GM23338 (cell line): Measurements from ENCODE around the gene PRR12. TPM values are rescaled to one million over a fixed set of nuclear protein-coding genes. Genes with fewer than 3 reads are reported as not detected.

ENCODE experiments used
- ATAC-seq: fragments of 200-7000 bp; cut with Tn5 transposase; 3 replicates; pipeline ENCODE4 v1.9.1; 2020
- DNase-seq: peaks from one replicate; pipeline ENCODE4 v3.0.0-alpha.2; 2015; ENCODE audit warnings: low spot score
- H2AFZ ChIP-seq: fragments of 200-600 bp; sonication (generic); 2 replicates; pipeline ENCODE4 v1.8.0; 2016; ENCODE audit warnings: antibody characterized with exemption, mild to moderate bottlenecking, moderate library complexity
- H3F3A ChIP-seq: fragments of 200-600 bp; sonication (generic); replicated peaks from 2 replicates; pipeline ENCODE4 v1.8.0; 2017; ENCODE audit warnings: antibody characterized with exemption, mixed run types, low read depth
- H3K27ac ChIP-seq: fragments of 200-600 bp; sonication (generic); 2 replicates; pipeline ENCODE4 v1.6.1; 2016; ENCODE audit warnings: low read depth
- H3K27me3 ChIP-seq: fragments of 200-600 bp; sonication (generic); 2 replicates; pipeline ENCODE4 v1.8.0; 2016; ENCODE audit warnings: mild to moderate bottlenecking, mixed run types, moderate library complexity; ENCODE audit not compliant: insufficient read depth
- H3K36me3 ChIP-seq: fragments of 200-600 bp; sonication (generic); 2 replicates; pipeline ENCODE4 v1.8.0; 2016; ENCODE audit warnings: mild to moderate bottlenecking; ENCODE audit not compliant: insufficient read depth
- H3K4me1 ChIP-seq: fragments of 200-600 bp; sonication (generic); 2 replicates; pipeline ENCODE4 v1.8.0; 2016; ENCODE audit warnings: mild to moderate bottlenecking, moderate library complexity; ENCODE audit not compliant: insufficient read depth
- H3K4me2 ChIP-seq: fragments of 200-600 bp; sonication (generic); 2 replicates; pipeline ENCODE4 v1.7.1; 2017; ENCODE audit warnings: mixed run types
- H3K4me3 ChIP-seq: fragments of 200-600 bp; sonication (generic); 2 replicates; pipeline ENCODE4 v1.6.1; 2016; ENCODE audit warnings: mixed run types
- H3K79me2 ChIP-seq: fragments of 200-600 bp; sonication (generic); replicated peaks from 2 replicates; pipeline ENCODE4 v1.8.0; 2017; ENCODE audit warnings: mild to moderate bottlenecking; ENCODE audit not compliant: insufficient read depth
- H3K9me2 ChIP-seq: fragments of 200-600 bp; sonication (generic); 2 replicates; pipeline ENCODE4 v1.8.0; 2017; ENCODE audit not compliant: insufficient read depth
- H4K20me1 ChIP-seq: fragments of 200-600 bp; sonication (generic); replicated peaks from 2 replicates; pipeline ENCODE4 v1.8.0; 2017; ENCODE audit warnings: mild to moderate bottlenecking; ENCODE audit not compliant: insufficient read depth
- H3K27ac Mint-ChIP-seq: 2 replicates; pipeline ENCODE4 v1.8.0; 2020; ENCODE audit warnings: inconsistent platforms, mild to moderate bottlenecking, moderate library complexity, mixed read lengths
- H3K27me3 Mint-ChIP-seq: 3 replicates; pipeline ENCODE4 v1.8.0; 2022; ENCODE audit warnings: low read depth, mild to moderate bottlenecking, moderate library complexity, mixed read lengths, inconsistent platforms; ENCODE audit not compliant: insufficient read depth, poor library complexity
- H3K36me3 Mint-ChIP-seq: 3 replicates; pipeline ENCODE4 v1.8.0; 2021; ENCODE audit warnings: low read depth, mild to moderate bottlenecking, inconsistent platforms, moderate library complexity, mixed read lengths
- H3K4me1 Mint-ChIP-seq: 3 replicates; pipeline ENCODE4 v1.8.0; 2020; ENCODE audit warnings: mild to moderate bottlenecking, inconsistent platforms, mixed read lengths
- H3K4me3 Mint-ChIP-seq: 3 replicates; pipeline ENCODE4 v1.8.0; 2021; ENCODE audit warnings: moderate library complexity, mild to moderate bottlenecking, inconsistent platforms, mixed read lengths
- H3K9me3 Mint-ChIP-seq: 3 replicates; pipeline ENCODE4 v1.8.0; 2020; ENCODE audit warnings: moderate library complexity, mild to moderate bottlenecking, inconsistent platforms, mixed read lengths
- EZH2 ChIP-seq: fragments of 200-600 bp; sonication (generic); IDR thresholded peaks from one replicate; pipeline ENCODE4 v1.8.0; 2017; ENCODE audit warnings: antibody characterized with exemption, mild to moderate bottlenecking, low read depth; ENCODE audit not compliant: unreplicated experiment
- EZH2phosphoT487 ChIP-seq: fragments of 200-600 bp; sonication (generic); IDR thresholded peaks from one replicate; pipeline ENCODE4 v1.8.1; 2018; ENCODE audit warnings: antibody characterized with exemption; ENCODE audit not compliant: unreplicated experiment
- NANOG ChIP-seq: IDR thresholded peaks from 2 replicates; pipeline ENCODE4 v1.6.1; 2016; ENCODE audit warnings: antibody characterized with exemption, borderline replicate concordance
- POLR2AphosphoS5 ChIP-seq: IDR thresholded peaks from 2 replicates; pipeline ENCODE4 v1.6.1; 2016; ENCODE audit warnings: antibody characterized with exemption, low read depth
- STAT1 ChIP-seq: IDR thresholded peaks from one replicate; pipeline ENCODE4 v1.6.1; 2016; ENCODE audit warnings: antibody characterized with exemption; ENCODE audit not compliant: unreplicated experiment
- ZNF114 ChIP-seq: fragments of 250-450 bp; sonication (Bioruptor Pico); IDR thresholded peaks from 2 replicates; pipeline ENCODE4 v1.5.0; 2020; ENCODE audit warnings: mild to moderate bottlenecking, moderate library complexity
- polyA plus RNA-seq: library from polyadenylated mRNA; unstranded; fragments of >200 nt; fragmentation: Nextera tagmentation; extraction: Ambion mirVana; gene quantifications from 2 replicates; pipeline ENCODE4 v1.2.1, GENCODE V29; 2016
- total RNA-seq: library from RNA; depleted of rRNA; stranded (reverse); fragments of >200 nt; shearing (Covaris generic); gene quantifications from 2 replicates; pipeline ENCODE4 v1.2.3, GENCODE V29; 2014
- TF ChIP-seq, protein P1 (sequence below): fragments of 250-450 bp; sonication (Bioruptor Pico); IDR thresholded peaks from 2 replicates; pipeline ENCODE4 v1.5.0; 2020; ENCODE audit warnings: mild to moderate bottlenecking, moderate library complexity
- TF ChIP-seq, protein P2 (sequence below), 2 experiments: fragments of 200-600 bp in 1 of 2; sonication (generic) in 1 of 2; conservative IDR thresholded peaks; 2 replicates each; pipeline versions ENCODE4 v1.5.1 to v1.6.1; 2016 to 2017; ENCODE audit warnings: antibody characterized with exemption in 2 of 2, low read depth in 2 of 2, mild to moderate bottlenecking in 2 of 2, moderate library complexity in 1 of 2
- TF ChIP-seq, protein P3 (sequence below): IDR thresholded peaks from one replicate; pipeline ENCODE4 v1.6.1; 2018; ENCODE audit warnings: antibody characterized with exemption; ENCODE audit not compliant: unreplicated experiment
- TF ChIP-seq, protein P4 (sequence below): IDR thresholded peaks from 2 replicates; pipeline ENCODE4 v1.6.1; 2016; ENCODE audit warnings: antibody characterized with exemption

The PRR12 gene
- total and polyA plus RNA-seq, 2 experiments from 2014 or later = 8.6 to 41.6 TPM

DNA sequence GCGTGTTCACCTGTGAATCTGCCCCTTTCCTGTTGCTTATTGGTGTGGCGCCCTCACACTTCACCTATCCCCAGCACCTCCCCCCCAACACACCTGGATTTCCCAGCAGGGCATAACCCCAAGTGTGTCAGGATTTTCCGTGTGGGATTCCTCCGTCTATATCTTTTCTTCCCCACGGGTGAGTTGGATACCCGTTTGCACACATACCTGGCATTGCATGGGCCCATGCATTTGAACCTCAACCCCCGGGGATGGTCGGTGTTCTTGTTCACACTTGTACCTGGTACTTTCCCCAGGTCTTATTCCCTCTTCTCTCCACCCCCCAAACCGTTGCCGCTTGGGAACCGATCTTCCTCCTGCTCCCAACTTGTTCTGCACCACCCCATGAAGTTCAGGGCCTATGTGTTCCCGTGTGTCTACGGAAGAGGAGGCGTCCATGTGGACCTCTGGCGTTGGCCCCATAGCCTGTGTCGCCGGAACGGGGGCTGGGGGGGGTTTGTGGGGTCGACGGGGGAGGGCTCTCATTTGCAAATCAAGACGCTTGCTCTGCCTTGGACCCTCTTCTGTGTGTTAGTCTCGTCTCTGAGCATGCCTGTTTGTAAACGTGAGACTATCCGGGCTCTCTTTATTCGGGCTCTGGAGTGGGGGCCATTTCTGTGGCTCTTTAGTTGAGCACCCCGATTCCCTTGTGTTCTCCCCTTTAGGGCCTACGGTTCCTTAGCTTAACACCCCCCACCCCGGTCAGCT lies 1.7 kb downstream of the PRR12 start:
- ATAC-seq (peak; percentile 0; the same call in 1 of the 3 replicates), DNase-seq (peak; percentile 69)
- Histone ChIP-seq H3K79me2 (peaks cover 40% of the 10 kb centered on the region), H3F3A (peaks cover 24% of the 10 kb centered on the region), H3K4me2 (peak overlapping the region; percentile 88), H3K36me3 (peaks cover 8% of the 10 kb centered on the region; the same call in 1 of the 2 replicates), H3K27ac (peak overlapping the region; percentile 99), H3K4me1 (peaks cover 9% of the 10 kb centered on the region), H3K27me3 (no peaks in the 10 kb centered on the region), H4K20me1 (no peaks in the 10 kb centered on the region; the same call in 1 of the 2 replicates), H3K4me3 (peak overlapping the region; percentile 99), H2AFZ (no peak overlapping the region), H3K9me2 (no peaks in the 10 kb centered on the region)
- Mint-ChIP-seq H3K36me3 (peaks cover 29% of the 10 kb centered on the region), H3K9me3 (no peaks in the 10 kb centered on the region; the same call in 2 of the 3 replicates), H3K27ac (peak overlapping the region; percentile 90), H3K4me3 (peak overlapping the region; percentile 90), H3K4me1 (peaks cover 12% of the 10 kb centered on the region), H3K27me3 (peaks cover 22% of the 10 kb centered on the region)
- TF ChIP-seq, protein P1, sequence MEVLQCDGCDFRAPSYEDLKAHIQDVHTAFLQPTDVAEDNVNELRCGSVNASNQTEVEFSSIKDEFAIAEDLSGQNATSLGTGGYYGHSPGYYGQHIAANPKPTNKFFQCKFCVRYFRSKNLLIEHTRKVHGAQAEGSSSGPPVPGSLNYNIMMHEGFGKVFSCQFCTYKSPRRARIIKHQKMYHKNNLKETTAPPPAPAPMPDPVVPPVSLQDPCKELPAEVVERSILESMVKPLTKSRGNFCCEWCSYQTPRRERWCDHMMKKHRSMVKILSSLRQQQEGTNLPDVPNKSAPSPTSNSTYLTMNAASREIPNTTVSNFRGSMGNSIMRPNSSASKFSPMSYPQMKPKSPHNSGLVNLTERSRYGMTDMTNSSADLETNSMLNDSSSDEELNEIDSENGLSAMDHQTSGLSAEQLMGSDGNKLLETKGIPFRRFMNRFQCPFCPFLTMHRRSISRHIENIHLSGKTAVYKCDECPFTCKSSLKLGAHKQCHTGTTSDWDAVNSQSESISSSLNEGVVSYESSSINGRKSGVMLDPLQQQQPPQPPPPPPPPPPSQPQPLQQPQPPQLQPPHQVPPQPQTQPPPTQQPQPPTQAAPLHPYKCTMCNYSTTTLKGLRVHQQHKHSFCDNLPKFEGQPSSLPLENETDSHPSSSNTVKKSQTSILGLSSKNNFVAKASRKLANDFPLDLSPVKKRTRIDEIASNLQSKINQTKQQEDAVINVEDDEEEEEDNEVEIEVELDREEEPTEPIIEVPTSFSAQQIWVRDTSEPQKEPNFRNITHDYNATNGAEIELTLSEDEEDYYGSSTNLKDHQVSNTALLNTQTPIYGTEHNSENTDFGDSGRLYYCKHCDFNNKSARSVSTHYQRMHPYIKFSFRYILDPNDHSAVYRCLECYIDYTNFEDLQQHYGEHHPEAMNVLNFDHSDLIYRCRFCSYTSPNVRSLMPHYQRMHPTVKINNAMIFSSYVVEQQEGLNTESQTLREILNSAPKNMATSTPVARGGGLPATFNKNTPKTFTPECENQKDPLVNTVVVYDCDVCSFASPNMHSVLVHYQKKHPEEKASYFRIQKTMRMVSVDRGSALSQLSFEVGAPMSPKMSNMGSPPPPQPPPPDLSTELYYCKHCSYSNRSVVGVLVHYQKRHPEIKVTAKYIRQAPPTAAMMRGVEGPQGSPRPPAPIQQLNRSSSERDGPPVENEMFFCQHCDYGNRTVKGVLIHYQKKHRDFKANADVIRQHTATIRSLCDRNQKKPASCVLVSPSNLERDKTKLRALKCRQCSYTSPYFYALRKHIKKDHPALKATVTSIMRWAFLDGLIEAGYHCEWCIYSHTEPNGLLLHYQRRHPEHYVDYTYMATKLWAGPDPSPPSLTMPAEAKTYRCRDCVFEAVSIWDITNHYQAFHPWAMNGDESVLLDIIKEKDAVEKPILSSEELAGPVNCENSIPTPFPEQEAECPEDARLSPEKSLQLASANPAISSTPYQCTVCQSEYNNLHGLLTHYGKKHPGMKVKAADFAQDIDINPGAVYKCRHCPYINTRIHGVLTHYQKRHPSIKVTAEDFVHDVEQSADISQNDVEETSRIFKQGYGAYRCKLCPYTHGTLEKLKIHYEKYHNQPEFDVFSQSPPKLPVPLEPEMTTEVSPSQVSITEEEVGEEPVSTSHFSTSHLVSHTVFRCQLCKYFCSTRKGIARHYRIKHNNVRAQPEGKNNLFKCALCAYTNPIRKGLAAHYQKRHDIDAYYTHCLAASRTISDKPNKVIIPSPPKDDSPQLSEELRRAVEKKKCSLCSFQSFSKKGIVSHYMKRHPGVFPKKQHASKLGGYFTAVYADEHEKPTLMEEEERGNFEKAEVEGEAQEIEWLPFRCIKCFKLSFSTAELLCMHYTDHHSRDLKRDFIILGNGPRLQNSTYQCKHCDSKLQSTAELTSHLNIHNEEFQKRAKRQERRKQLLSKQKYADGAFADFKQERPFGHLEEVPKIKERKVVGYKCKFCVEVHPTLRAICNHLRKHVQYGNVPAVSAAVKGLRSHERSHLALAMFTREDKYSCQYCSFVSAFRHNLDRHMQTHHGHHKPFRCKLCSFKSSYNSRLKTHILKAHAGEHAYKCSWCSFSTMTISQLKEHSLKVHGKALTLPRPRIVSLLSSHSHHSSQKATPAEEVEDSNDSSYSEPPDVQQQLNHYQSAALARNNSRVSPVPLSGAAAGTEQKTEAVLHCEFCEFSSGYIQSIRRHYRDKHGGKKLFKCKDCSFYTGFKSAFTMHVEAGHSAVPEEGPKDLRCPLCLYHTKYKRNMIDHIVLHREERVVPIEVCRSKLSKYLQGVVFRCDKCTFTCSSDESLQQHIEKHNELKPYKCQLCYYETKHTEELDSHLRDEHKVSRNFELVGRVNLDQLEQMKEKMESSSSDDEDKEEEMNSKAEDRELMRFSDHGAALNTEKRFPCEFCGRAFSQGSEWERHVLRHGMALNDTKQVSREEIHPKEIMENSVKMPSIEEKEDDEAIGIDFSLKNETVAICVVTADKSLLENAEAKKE (CRISPR knock-in tag) = no peak
- TF ChIP-seq, protein P2, sequence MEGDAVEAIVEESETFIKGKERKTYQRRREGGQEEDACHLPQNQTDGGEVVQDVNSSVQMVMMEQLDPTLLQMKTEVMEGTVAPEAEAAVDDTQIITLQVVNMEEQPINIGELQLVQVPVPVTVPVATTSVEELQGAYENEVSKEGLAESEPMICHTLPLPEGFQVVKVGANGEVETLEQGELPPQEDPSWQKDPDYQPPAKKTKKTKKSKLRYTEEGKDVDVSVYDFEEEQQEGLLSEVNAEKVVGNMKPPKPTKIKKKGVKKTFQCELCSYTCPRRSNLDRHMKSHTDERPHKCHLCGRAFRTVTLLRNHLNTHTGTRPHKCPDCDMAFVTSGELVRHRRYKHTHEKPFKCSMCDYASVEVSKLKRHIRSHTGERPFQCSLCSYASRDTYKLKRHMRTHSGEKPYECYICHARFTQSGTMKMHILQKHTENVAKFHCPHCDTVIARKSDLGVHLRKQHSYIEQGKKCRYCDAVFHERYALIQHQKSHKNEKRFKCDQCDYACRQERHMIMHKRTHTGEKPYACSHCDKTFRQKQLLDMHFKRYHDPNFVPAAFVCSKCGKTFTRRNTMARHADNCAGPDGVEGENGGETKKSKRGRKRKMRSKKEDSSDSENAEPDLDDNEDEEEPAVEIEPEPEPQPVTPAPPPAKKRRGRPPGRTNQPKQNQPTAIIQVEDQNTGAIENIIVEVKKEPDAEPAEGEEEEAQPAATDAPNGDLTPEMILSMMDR (conservative IDR thresholded peaks at IDR 0.05; ENCODE audit: low read depth in 2 of 2) = no peak
- no peak for TF ChIP-seq ZNF114
- no peak for TF ChIP-seq EZH2phosphoT487
- TF ChIP-seq STAT1 = no peak
- TF ChIP-seq POLR2AphosphoS5 = no peak; the same call in 1 of the 2 replicates
- TF ChIP-seq EZH2 = no peak
- TF ChIP-seq, protein P3, sequence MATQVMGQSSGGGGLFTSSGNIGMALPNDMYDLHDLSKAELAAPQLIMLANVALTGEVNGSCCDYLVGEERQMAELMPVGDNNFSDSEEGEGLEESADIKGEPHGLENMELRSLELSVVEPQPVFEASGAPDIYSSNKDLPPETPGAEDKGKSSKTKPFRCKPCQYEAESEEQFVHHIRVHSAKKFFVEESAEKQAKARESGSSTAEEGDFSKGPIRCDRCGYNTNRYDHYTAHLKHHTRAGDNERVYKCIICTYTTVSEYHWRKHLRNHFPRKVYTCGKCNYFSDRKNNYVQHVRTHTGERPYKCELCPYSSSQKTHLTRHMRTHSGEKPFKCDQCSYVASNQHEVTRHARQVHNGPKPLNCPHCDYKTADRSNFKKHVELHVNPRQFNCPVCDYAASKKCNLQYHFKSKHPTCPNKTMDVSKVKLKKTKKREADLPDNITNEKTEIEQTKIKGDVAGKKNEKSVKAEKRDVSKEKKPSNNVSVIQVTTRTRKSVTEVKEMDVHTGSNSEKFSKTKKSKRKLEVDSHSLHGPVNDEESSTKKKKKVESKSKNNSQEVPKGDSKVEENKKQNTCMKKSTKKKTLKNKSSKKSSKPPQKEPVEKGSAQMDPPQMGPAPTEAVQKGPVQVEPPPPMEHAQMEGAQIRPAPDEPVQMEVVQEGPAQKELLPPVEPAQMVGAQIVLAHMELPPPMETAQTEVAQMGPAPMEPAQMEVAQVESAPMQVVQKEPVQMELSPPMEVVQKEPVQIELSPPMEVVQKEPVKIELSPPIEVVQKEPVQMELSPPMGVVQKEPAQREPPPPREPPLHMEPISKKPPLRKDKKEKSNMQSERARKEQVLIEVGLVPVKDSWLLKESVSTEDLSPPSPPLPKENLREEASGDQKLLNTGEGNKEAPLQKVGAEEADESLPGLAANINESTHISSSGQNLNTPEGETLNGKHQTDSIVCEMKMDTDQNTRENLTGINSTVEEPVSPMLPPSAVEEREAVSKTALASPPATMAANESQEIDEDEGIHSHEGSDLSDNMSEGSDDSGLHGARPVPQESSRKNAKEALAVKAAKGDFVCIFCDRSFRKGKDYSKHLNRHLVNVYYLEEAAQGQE = no peak
- no peak for TF ChIP-seq NANOG
- TF ChIP-seq, protein P4, sequence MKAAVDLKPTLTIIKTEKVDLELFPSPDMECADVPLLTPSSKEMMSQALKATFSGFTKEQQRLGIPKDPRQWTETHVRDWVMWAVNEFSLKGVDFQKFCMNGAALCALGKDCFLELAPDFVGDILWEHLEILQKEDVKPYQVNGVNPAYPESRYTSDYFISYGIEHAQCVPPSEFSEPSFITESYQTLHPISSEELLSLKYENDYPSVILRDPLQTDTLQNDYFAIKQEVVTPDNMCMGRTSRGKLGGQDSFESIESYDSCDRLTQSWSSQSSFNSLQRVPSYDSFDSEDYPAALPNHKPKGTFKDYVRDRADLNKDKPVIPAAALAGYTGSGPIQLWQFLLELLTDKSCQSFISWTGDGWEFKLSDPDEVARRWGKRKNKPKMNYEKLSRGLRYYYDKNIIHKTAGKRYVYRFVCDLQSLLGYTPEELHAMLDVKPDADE = no peak
